AG04449 (cell line): ENCODE measurements around the gene FATE1.

ENCODE experiments used
- CTCF ChIA-PET: fragments of 350-600 bp; formaldehyde crosslinking; extraction: SDS; loops from one replicate; lab custom pipeline; 2021; ENCODE audit warnings: antibody characterized with exemption; lab: Yijun Ruan, JAX
- POLR2A ChIA-PET: fragments of 400-600, 350-600 bp; formaldehyde crosslinking; extraction: SDS; loops from one replicate; lab custom pipeline; 2020; ENCODE audit warnings: antibody characterized with exemption, inconsistent platforms; lab: Yijun Ruan, JAX
- DNase-seq: peaks from one replicate; pipeline ENCODE4 v3.0.0-alpha.2; 2010; ENCODE audit warnings: low read depth, low spot score
- H3K4me3 ChIP-seq: 2 replicates; pipeline ENCODE4 v1.5.1; 2011; ENCODE audit warnings: low read depth, mild to moderate bottlenecking, control low read depth, low read length
- CTCF ChIP-seq: IDR thresholded peaks from one replicate; pipeline ENCODE4 v1.5.1; 2011; ENCODE audit warnings: mild to moderate bottlenecking, moderate library complexity, low read length, control low read depth, inconsistent platforms; ENCODE audit not compliant: insufficient read depth; ENCODE audit errors: missing control alignments

Gene FATE1, protein sequence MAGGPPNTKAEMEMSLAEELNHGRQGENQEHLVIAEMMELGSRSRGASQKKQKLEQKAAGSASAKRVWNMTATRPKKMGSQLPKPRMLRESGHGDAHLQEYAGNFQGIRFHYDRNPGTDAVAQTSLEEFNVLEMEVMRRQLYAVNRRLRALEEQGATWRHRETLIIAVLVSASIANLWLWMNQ

DNA sequence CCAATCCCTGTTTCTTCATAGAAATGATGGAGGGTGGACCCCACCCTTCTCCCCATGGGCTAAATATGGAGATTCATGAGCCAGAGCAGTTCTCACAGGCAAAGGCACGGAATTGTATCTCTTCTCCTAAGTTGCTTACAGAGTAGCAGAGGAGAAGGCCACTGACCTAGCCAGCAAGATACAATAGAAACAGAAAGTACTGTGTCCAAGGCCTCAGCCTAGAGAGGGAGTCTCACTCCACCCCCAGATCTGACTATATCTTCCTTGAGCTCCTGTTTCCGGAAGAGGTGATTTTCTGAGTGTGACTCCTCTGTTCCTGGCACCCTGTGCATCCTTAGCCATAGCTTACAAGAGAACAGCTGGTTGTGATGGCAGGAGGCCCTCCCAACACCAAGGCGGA is at the start of gene FATE1:
FATE1 (plus strand) TSS at position 284 of the 400 bp plus-strand sequence; CDS start at position 369, 85 bp downstream.
- CTCF ChIA-PET: no interaction called here
- POLR2A ChIA-PET: no interaction called here
- no peak within 1 kb of the TSS for H3K4me3 ChIP-seq
- DNase-seq: no peak
- no peak for TF ChIP-seq CTCF

DNA sequence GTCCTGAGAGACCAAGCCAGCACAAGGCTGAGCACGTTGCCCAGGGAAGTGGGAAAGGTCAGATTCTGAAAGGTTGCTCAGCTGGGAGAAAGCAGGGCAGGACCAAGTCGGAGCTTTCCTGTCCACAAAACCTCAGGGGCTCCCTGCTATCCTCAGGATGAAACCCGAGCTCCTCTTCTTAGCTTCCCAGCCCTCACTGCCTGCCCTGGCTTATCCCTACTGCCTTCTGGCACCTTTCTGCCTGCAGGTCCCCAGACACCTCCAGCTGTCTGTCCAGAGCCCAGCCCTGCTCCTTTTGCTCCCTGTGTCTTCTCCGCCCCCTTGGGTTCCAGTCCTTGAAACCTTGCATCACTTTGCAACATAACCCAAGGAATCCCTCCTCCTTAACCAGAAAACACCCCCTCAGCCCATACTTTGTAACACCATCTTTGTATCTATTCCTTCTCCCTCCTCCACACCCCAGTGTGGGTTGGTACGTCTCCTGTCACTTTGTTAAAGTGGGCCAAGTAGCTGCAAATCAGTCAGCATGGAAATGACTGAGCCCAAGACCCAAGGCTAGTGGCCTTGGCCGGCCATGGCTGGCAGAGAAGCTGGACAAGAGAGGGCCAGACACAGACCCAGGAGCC is 40.6 kb upstream of the FATE1 start:
- POLR2A ChIA-PET: no interaction called here

GRCh38 chrX:151676196-151676595 is 39.6 kb upstream of the FATE1 start:
- H3K4me3 ChIP-seq: no peak overlapping the region
- TF ChIP-seq CTCF: no peak
- POLR2A ChIA-PET: no interaction called here
- CTCF ChIA-PET: no interaction called here
- DNase-seq: no peak

More for the DNA sequence above, 40.6 kb upstream of the FATE1 start:
- TF ChIP-seq CTCF: no peak
- no peak overlapping the region for H3K4me3 ChIP-seq
- CTCF ChIA-PET: no interaction called here
- DNase-seq: no peak

DNA sequence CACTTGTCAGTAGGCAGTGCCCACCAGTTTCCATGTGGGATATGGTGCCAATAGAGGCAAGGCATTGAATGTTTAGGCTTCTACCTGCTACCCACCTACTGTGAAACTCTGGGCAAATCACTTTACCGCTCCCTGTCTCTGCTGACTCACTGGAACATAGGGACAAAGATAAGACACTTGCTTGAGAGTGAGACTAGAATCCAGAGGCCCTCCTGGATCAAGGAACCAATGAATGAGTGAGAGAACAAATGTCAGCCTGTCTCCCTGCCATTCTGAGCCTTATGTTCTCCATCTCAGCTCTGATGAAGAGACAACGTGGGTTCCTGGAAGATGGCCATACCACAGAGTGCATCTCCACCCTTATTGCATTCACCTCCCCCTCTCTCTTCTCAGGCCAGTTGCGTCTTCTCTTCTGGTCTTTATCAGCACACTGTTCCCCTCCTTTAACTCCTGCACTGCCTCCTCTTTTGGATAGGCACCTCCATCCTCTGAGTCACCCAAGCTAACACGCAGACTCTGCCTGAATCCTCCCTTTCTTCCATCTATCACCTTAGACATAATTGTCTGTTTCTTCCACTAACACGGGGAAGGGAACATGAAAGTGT is 35.9 kb upstream of the FATE1 start:
- ChIA-PET CTCF (interaction anchor here (1.3 kb wide), 1 partner anchor 528 kb away, joined by 7 read pairs; no protein-coding TSS in a partner anchor), POLR2A (no interaction called here)

DNA sequence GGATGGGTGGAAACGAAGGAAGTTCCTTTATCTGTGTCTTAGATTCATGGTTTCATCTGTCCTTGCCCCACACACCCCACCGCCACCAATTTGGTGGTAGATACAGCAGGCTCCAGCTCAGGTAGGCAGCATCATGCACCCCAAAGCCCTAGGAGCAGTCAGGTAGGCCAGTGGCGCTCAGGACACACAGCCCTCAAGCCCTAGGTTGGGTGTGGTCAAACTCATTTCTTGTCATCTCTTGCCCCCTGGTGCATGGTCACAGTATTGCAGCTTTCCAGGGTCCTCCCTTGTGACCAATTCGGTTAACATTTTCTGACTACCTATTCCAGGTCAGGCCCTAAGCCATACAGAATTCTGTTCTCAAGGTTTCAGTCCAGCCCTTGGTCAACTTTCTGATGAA is 35.0 kb upstream of the FATE1 start:
- POLR2A ChIA-PET: no interaction called here
- DNase-seq: no peak
- CTCF ChIA-PET: interaction anchor here (1.0 to 1.3 kb wide), 2 partner anchors 175 to 529 kb away, joined by 3 to 7 read pairs; no protein-coding TSS in a partner anchor
- H3K4me3 ChIP-seq: no peak overlapping the region
- TF ChIP-seq CTCF: peak; percentile 31

More for the DNA sequence above, 35.9 kb upstream of the FATE1 start:
- no peak overlapping the region for H3K4me3 ChIP-seq
- no peak for DNase-seq
- TF ChIP-seq CTCF: no peak

GRCh38 chrX:151687635-151688034 is 28.2 kb upstream of the FATE1 start:
- TF ChIP-seq CTCF: no peak
- ChIA-PET CTCF (no interaction called here), POLR2A (no interaction called here)
- DNase-seq: no peak
- no peak overlapping the region for H3K4me3 ChIP-seq
